Adipocyte (in vitro differentiated cells): Measurements from ENCODE around the gene HDAC8.
A peak's percentile ranks its signal among the peaks of the same experiment; 100 is the strongest.
"Not testable (repeated sequence)": the region's sequence is repeated elsewhere in the genome, so short reads cannot be mapped to it uniquely, and the experiment has no call there.

Source experiments
- DNase-seq: peaks from one replicate; pipeline ENCODE4 v3.0.0-alpha.2; 2015; ENCODE audit warnings: low read depth
- H3K27me3 ChIP-seq: replicated peaks from 2 replicates; pipeline ENCODE4 v1.7.0; 2013; ENCODE audit warnings: mild to moderate bottlenecking, low read length, moderate library complexity; ENCODE audit not compliant: control insufficient read depth, insufficient read depth
- H3K36me3 ChIP-seq: 2 replicates; pipeline ENCODE4 v1.7.0; 2013; ENCODE audit warnings: low read length, mild to moderate bottlenecking, moderate library complexity; ENCODE audit not compliant: control insufficient read depth, insufficient read depth, severe bottlenecking
- H3K4me1 ChIP-seq: 2 replicates; pipeline ENCODE4 v1.7.0; 2013; ENCODE audit warnings: mild to moderate bottlenecking, low read length, moderate library complexity; ENCODE audit not compliant: control insufficient read depth, insufficient read depth
- H3K4me3 ChIP-seq: 2 replicates; pipeline ENCODE4 v1.7.0; 2013; ENCODE audit warnings: mild to moderate bottlenecking, low read length, moderate library complexity
- H3K9ac ChIP-seq: 2 replicates; pipeline ENCODE4 v1.7.0; 2013; ENCODE audit warnings: mild to moderate bottlenecking, low read length, moderate library complexity
- H3K9me3 ChIP-seq: 2 replicates; pipeline ENCODE4 v1.7.0; 2013; ENCODE audit warnings: mild to moderate bottlenecking, low read length, moderate library complexity; ENCODE audit not compliant: control insufficient read depth

Gene HDAC8

DNA sequence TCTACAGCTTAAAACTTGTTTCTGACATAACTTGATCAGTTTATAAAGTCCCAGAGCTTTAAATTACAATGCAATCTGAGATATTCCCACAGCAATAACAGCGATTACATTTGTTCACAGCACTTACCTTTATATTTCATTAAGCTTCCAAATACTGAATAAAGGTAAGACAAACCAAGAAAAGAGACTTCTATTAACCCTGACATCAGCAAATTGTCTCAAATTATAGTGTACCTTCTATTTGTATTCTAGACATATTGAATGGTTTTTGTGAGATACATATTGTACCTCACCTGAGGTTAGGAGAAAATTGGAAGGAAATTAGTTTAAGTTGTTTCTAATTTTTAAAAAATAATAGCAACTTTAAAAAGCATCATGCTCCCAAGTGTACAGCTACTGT, 111.9 kb downstream of the HDAC8 start:
- Histone ChIP-seq H3K9me3 (no peaks in the 10 kb centered on the region), H3K36me3 (no peaks in the 10 kb centered on the region), H3K4me1 (no peaks in the 10 kb centered on the region), H3K9ac (no peak overlapping the region), H3K27me3 (no peaks in the 10 kb centered on the region), H3K4me3 (no peak overlapping the region)
- DNase-seq, result no peak

DNA sequence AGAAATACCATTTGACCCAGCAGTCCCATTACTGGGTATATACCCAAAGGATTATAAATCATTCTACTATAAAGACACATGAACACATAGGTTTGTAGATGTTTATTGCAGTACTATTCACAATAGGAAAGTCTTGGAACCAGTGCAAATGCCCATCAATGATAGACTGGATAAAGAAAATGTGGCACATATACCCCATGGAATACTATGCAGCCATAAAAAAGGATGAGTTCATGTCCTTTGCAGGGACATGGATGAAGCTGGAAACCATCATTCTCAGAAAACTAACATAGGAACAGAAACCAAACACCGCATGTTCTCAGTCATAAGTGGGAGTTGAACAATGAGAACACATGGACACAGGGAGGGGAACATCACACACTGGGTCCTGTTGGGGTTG, 123.6 kb downstream of the HDAC8 start:
- peaks cover 13% of the 10 kb centered on the region for H3K9me3 ChIP-seq
- not testable (repeated sequence) for DNase-seq, H3K27me3 ChIP-seq, H3K9ac ChIP-seq, H3K4me3 ChIP-seq, H3K36me3 ChIP-seq, H3K4me1 ChIP-seq

DNA sequence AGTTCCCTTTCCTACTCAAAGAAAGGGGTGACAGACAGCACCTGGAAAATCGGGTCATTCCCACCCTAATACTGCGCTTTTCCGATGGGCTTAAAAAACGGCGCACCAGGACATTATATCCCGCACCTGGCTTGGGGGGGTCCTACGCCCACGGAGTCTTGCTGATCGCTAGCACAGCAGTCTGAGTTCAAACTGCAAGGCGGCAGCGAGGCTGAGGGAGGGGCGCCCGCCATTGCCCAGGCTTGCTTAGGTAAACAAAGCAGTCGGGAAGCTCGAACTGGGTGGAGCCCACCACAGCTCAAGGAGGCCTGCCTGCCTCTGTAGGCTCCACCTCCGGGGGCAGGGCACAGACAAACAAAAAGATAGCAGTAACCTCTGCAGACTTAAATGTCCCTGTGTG, 131.9 kb downstream of the HDAC8 start:
- H3K36me3 ChIP-seq, H3K9ac ChIP-seq: not testable (repeated sequence)

DNA sequence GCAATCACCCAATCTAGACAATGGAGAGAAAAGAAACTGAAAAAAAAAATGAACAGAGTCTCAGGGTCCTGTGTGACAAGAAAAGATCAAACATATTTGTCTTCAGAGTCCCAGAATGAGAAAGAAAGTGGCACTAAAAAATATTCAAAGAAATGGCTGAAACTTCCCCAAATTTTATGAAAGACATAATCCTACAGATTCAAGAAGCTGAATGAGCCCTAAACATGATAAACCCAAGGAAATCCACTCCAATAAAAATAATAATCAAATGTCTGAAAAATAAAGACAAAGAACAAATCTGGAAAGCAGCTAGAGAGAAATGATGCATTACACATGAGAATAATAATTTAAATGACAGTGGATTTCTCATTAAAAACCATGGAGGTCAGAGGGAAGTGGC, 136.6 kb downstream of the HDAC8 start:
- no peak overlapping the region for H3K4me3 ChIP-seq
- H3K27me3 ChIP-seq, result peaks cover 2% of the 10 kb centered on the region
- DNase-seq, result no peak
- no peaks in the 10 kb centered on the region for H3K4me1 ChIP-seq
- H3K36me3 ChIP-seq, result no peaks in the 10 kb centered on the region
- no peak overlapping the region for H3K9ac ChIP-seq
- peaks cover 15% of the 10 kb centered on the region for H3K9me3 ChIP-seq

More for the DNA sequence above, 131.9 kb downstream of the HDAC8 start:
- H3K4me3 ChIP-seq, DNase-seq, H3K27me3 ChIP-seq, H3K9me3 ChIP-seq, H3K4me1 ChIP-seq: not testable (repeated sequence)

DNA sequence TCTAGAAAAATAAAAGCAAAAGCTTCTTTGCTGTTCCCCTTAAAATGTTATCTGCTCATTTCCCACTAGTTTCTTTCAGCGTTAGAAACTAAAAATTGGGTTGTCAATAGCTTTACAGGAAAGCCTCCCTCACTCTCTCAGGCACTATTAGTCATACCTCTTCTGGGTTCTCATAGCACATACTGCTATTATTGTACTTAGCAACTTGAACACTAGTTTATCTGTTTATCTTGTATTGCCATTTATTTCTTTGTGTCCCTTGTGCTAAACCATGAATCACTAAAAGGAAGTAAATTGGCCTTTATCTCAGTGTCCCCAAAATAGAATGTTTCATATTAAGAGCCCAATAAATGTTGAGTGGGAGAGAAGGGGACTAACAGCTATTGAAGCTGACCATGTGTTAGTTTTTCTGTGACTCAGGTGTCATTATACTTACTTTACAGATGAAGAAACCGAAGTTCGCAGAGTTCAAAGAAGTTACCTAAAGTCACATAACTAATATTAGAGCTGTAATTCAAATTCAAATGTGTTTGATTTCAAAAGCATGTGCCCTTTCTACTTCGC, 142.2 kb downstream of the HDAC8 start:
- no peaks in the 10 kb centered on the region for H3K4me1 ChIP-seq
- H3K36me3 ChIP-seq, result peaks cover 3% of the 10 kb centered on the region
- no peak overlapping the region for H3K4me3 ChIP-seq
- peaks cover 3% of the 10 kb centered on the region for H3K9me3 ChIP-seq
- H3K9ac ChIP-seq, result no peak overlapping the region
- no peak for DNase-seq
- H3K27me3 ChIP-seq, result peaks cover 8% of the 10 kb centered on the region

DNA sequence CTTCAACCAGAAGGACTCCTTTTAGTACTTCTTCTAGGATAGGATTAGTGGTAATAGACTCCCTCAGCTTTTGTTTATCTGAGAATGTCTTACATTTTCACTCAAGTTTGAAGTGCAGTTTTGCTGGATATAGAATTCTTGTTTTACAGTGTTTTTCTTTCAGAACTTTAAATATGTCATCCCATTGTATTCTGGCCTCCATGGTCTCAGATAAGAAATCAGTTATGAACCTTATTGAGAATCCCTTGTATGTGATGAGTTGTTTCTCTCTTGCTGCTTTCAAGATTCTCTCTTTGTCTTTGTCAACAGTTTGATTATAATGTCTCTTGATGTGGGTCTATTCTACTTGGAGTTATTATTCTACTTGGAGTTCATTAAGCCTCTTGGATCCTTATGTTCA, 150.8 kb downstream of the HDAC8 start:
- H3K4me3 ChIP-seq, result no peak overlapping the region
- no peaks in the 10 kb centered on the region for H3K27me3 ChIP-seq
- H3K36me3 ChIP-seq, result peaks cover 5% of the 10 kb centered on the region
- no peak for DNase-seq
- no peak overlapping the region for H3K9ac ChIP-seq
- H3K9me3 ChIP-seq, result peaks cover 78% of the 10 kb centered on the region
- H3K4me1 ChIP-seq, result no peaks in the 10 kb centered on the region

DNA sequence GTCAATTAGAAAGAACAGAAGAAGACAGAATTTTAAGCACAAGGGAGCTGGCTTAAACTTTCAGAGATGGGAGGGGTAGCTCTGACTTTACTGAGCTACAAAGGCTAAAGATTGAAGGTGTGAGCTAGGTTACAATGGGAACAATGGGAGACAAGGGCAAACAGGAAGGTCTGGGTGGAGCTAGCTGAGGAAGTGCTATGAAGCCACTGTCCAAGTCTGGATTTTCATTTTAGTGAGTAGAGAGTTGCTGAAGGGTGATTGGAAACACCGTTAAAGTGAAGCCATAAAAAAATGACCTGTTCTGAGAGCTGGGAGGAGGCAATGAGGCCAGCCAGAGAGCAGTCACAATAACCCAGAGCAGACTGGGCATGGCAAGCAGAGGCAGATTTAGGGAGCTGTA, 162.7 kb downstream of the HDAC8 start:
- Histone ChIP-seq H3K4me3 (no peak overlapping the region), H3K9ac (no peak overlapping the region), H3K36me3 (no peaks in the 10 kb centered on the region), H3K9me3 (peaks cover 25% of the 10 kb centered on the region), H3K4me1 (no peaks in the 10 kb centered on the region), H3K27me3 (peaks cover 26% of the 10 kb centered on the region)
- no peak for DNase-seq

DNA sequence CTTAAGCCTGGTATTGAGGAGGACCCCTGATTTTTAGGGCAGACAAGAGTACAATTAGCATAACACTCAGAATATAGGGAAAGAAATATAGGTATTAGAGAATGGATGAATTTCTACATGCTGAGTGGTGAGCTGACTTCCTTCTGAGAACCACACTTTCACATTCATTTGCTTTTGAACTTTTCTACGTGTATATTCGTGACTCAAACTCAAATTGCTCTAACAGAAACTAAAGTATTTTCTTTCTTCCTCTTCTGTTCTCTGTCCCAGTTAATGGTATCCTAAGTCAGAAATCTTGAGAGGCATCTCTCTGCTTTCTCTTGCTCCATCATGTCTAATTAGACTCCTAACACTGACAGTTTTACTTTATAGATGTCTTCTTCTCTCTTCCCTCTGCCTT, 163.8 kb downstream of the HDAC8 start:
- no peak for DNase-seq
- peaks cover 25% of the 10 kb centered on the region for H3K9me3 ChIP-seq
- no peak overlapping the region for H3K9ac ChIP-seq
- H3K4me1 ChIP-seq, result no peaks in the 10 kb centered on the region
- peaks cover 25% of the 10 kb centered on the region for H3K27me3 ChIP-seq
- H3K36me3 ChIP-seq, result no peaks in the 10 kb centered on the region
- no peak overlapping the region for H3K4me3 ChIP-seq

DNA sequence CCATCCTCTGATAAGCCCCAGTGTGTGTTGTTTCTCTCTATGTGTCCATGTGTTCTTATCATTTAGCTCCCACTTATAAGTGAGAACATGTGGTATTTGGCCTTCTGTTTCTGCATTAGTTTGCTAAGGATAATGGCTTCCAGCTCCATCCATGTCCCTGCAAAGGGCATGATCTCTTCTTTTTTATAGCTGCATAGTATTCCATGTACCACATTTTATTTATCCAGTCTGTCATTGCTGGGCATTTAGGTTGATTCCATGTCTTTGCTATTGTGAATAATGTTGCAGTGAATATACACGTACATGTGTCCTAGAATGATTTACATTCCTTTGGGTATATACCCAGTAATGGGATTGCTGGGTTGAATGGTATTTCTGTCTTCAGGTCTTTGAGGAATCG, 167.5 kb downstream of the HDAC8 start:
- H3K27me3 ChIP-seq, result peaks cover 22% of the 10 kb centered on the region
- not testable (repeated sequence) for H3K4me3 ChIP-seq, H3K4me1 ChIP-seq, H3K9ac ChIP-seq, H3K36me3 ChIP-seq, DNase-seq
- H3K9me3 ChIP-seq, result peaks cover 38% of the 10 kb centered on the region

DNA sequence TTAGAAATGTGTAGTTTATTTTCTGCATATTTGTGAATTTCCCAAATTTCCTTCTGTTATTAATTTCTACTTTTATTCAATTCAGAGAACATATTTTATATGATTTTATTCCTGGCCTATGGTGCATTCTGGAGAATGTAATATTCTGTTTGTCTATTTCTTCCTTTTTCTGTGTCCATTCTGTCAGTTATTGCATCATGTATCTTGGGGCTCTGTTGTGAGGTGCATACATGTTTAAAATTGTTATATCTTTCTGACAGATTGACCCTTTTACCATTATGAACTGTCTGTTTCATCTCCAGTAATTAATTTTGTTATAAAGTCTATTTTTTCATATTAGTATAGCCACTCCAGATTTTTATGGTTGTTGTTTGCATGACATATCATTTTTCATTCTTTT, 170.0 kb downstream of the HDAC8 start:
- Histone ChIP-seq H3K36me3 (no peaks in the 10 kb centered on the region), H3K9ac (no peak overlapping the region), H3K9me3 (peaks cover 32% of the 10 kb centered on the region), H3K4me3 (no peak overlapping the region), H3K4me1 (peaks cover under 1% of the 10 kb centered on the region), H3K27me3 (peaks cover 15% of the 10 kb centered on the region)
- DNase-seq, result no peak

DNA sequence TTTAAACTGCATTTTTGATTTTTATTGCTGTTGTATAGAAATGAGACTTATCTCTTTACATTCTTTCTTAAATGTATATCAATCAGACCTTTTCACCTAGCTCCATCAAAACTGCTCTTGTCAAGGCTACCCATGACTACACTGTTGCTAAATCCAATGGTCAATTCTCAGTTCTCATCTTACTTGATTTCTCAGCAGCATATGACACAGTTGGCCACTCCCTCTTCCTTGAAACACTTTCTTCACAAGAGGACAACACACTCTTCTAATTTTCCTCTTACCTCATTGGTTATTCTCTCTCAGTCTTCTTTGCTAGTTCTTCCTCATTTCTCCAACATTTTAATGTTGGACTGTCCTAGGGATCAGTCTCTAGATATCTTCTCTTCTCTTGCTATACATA, 172.8 kb downstream of the HDAC8 start:
- no peak overlapping the region for H3K9ac ChIP-seq
- no peaks in the 10 kb centered on the region for H3K36me3 ChIP-seq
- peaks cover 25% of the 10 kb centered on the region for H3K4me1 ChIP-seq
- no peak for DNase-seq
- H3K4me3 ChIP-seq, result no peak overlapping the region
- H3K27me3 ChIP-seq, result peaks cover 12% of the 10 kb centered on the region
- H3K9me3 ChIP-seq, result peaks cover 25% of the 10 kb centered on the region

DNA sequence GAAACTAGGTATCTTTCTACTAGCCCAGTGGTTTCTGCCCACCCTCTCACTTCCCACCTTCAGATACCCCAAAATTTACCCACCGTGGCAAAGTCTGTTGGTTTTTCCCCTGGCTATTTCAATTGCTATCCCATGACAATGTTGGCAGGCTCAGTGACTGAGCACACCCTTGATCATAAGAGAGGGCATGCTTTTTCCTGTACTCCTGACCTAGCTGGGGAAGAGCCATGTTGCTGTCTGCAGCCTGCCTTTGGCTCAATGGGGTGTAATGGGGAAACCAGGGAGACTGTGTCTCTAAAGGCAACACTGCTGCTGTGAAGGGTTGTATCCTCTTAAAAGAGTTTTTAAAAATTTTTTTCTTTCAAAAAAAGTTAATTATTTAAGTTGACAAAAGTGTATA, 176.5 kb downstream of the HDAC8 start:
- Histone ChIP-seq H3K4me3 (no peak overlapping the region), H3K4me1 (peaks cover 53% of the 10 kb centered on the region), H3K27me3 (peaks cover 29% of the 10 kb centered on the region), H3K36me3 (no peaks in the 10 kb centered on the region), H3K9me3 (peaks cover 11% of the 10 kb centered on the region), H3K9ac (peak overlapping the region; percentile 68)
- no peak for DNase-seq
